ENCODE results near the gene PRKCQ.

PRKCQ gene

DNA sequence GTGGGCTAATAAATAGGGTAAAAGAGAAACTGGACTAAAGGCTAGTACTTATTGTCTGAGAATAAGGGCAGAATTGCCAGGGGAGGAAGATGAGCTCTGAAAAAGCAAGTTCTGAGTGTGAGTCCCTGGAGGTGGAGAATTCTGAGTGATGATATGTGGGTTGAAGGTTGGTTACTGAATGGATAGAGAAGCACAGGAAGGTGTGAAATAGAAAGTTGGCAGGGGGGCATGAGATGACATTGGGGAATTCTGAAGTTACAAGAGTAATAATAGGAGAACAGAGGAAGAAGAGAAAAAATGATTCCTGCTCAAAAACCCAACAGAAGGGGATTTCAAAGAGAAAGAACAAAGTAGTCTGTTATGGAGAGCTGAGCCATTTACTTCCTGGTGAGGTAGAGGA, 76.9 kb downstream of the PRKCQ start:
- no peaks in the 10 kb centered on the region; the same call in 1 of the 2 replicates for H3K27me3 ChIP-seq (ENCODE audit: insufficient read depth, low read length)
- H3K27ac ChIP-seq (ENCODE audit: low read depth, low read length, poor library complexity, severe bottlenecking), result no peak overlapping the region
- no peak overlapping the region for H3K9ac ChIP-seq (ENCODE audit: low read length)
- no peaks in the 10 kb centered on the region for H3K36me3 ChIP-seq (ENCODE audit: insufficient read depth, low read length)
- H2AFZ ChIP-seq (ENCODE audit: low read length), result no peak overlapping the region
- H3K4me1 ChIP-seq (ENCODE audit: insufficient read depth, low read length, severe bottlenecking), result no peaks in the 10 kb centered on the region
- no peaks in the 10 kb centered on the region for H3F3A ChIP-seq (ENCODE audit: insufficient read depth, low read length)
- H3K4me3 ChIP-seq (ENCODE audit: low read depth, low read length, poor library complexity, severe bottlenecking), result no peak overlapping the region
- H4K20me1 ChIP-seq (ENCODE audit: insufficient read depth, low read length), result no peaks in the 10 kb centered on the region
- TF ChIP-seq EZH2 (IDR thresholded peaks at IDR 0.05; ENCODE audit: borderline replicate concordance, low read length) (no peak), CTCF (IDR thresholded peaks at IDR 0.05; ENCODE audit: low read length) (no peak)
- H3K79me2 ChIP-seq (ENCODE audit: insufficient read depth, low read length), result no peaks in the 10 kb centered on the region
- H3K9me2 ChIP-seq (ENCODE audit: low read depth, low read length), result no peaks in the 10 kb centered on the region
- H3K4me2 ChIP-seq (ENCODE audit: low read length), result no peak overlapping the region
- no peaks in the 10 kb centered on the region for H3K9me3 ChIP-seq (ENCODE audit: low read length)

DNA sequence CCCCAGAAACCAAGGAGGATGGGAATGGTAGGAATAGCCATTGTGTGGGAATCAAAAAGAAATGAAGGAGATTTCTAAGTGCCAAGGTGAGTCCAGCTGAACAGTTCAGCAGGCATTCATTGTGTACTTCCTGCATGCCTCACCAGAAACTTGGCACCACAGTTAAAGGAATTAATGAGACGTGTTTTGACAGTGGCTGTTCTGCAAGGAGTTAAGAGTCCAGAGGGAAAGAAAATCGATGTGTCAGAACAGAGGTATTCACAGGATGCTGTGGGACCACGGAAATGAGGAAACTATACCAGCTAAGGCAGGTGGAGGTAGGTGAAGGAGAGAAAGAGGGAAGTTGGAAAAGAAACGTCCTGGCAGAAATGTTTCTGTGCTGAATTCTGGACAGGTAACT, 78.1 kb downstream of the PRKCQ start:
- Histone ChIP-seq H4K20me1 (ENCODE audit: insufficient read depth, low read length) (no peaks in the 10 kb centered on the region), H3K27me3 (ENCODE audit: insufficient read depth, low read length) (no peaks in the 10 kb centered on the region), H3K79me2 (ENCODE audit: insufficient read depth, low read length) (no peaks in the 10 kb centered on the region), H3F3A (ENCODE audit: insufficient read depth, low read length) (no peaks in the 10 kb centered on the region), H3K27ac (ENCODE audit: low read depth, low read length, poor library complexity, severe bottlenecking) (no peak overlapping the region), H3K9me3 (ENCODE audit: low read length) (no peaks in the 10 kb centered on the region), H2AFZ (ENCODE audit: low read length) (no peak overlapping the region), H3K36me3 (ENCODE audit: insufficient read depth, low read length) (no peaks in the 10 kb centered on the region), H3K9ac (ENCODE audit: low read length) (no peak overlapping the region), H3K4me3 (ENCODE audit: low read depth, low read length, poor library complexity, severe bottlenecking) (no peak overlapping the region), H3K4me2 (ENCODE audit: low read length) (no peak overlapping the region), H3K4me1 (ENCODE audit: insufficient read depth, low read length, severe bottlenecking) (no peaks in the 10 kb centered on the region), H3K9me2 (ENCODE audit: low read depth, low read length) (no peaks in the 10 kb centered on the region)
- no peak for TF ChIP-seq EZH2 (IDR thresholded peaks at IDR 0.05; ENCODE audit: borderline replicate concordance, low read length)

DNA sequence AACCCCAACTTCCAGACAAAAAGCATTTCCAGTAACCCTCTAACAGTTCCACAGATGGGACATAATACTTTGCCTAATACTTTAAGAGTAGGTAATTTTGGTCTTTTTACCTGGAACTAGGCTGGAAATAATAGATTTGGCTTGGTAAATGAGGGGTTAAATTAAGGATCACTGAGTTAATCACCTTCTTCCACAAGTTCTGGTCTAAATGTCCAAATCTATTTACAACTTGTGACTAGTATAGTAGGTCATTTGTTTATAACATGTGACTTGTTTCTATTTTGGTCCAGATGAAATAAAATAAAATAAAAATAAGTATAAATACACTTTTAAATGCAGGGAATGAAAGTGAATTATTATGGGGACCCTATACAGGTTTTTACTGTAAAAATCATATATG, 80.1 kb downstream of the PRKCQ start:
- Histone ChIP-seq H3K9ac (ENCODE audit: low read length) (no peak overlapping the region), H3K4me1 (ENCODE audit: insufficient read depth, low read length, severe bottlenecking) (no peaks in the 10 kb centered on the region), H3K4me2 (ENCODE audit: low read length) (no peak overlapping the region), H3F3A (ENCODE audit: insufficient read depth, low read length) (no peaks in the 10 kb centered on the region), H2AFZ (ENCODE audit: low read length) (no peak overlapping the region), H3K79me2 (ENCODE audit: insufficient read depth, low read length) (no peaks in the 10 kb centered on the region), H3K4me3 (ENCODE audit: low read depth, low read length, poor library complexity, severe bottlenecking) (no peak overlapping the region), H3K9me3 (ENCODE audit: low read length) (no peaks in the 10 kb centered on the region), H3K36me3 (ENCODE audit: insufficient read depth, low read length) (no peaks in the 10 kb centered on the region), H4K20me1 (ENCODE audit: insufficient read depth, low read length) (no peaks in the 10 kb centered on the region), H3K27me3 (ENCODE audit: insufficient read depth, low read length) (no peaks in the 10 kb centered on the region), H3K9me2 (ENCODE audit: low read depth, low read length) (no peaks in the 10 kb centered on the region), H3K27ac (ENCODE audit: low read depth, low read length, poor library complexity, severe bottlenecking) (no peak overlapping the region)
- TF ChIP-seq EZH2 (IDR thresholded peaks at IDR 0.05; ENCODE audit: borderline replicate concordance, low read length), result no peak
- TF ChIP-seq CTCF (IDR thresholded peaks at IDR 0.05; ENCODE audit: low read length), result no peak

DNA sequence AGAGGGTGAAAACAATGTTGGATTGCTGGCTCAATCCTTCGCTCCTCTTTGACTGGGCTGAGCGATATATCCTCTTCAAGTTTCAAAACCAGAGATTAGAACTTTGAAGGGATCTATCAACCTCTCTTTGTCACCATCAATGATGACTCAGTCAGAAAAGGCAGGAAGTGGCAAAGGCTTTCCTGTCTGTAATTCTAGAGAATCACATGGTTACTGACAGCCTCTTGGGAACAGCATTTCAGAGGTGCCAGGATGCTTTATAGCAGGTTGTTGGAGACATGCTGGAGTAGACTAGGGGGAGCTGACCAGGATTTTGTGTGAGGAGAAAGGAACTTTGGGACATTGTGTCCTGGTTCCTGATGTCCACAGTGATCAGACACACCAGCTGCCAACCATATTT, 81.3 kb downstream of the PRKCQ start:
- no peak overlapping the region for H3K27ac ChIP-seq (ENCODE audit: low read depth, low read length, poor library complexity, severe bottlenecking)
- H3K4me1 ChIP-seq (ENCODE audit: insufficient read depth, low read length, severe bottlenecking), result no peaks in the 10 kb centered on the region
- no peak overlapping the region for H3K9ac ChIP-seq (ENCODE audit: low read length)
- no peak overlapping the region for H3K4me2 ChIP-seq (ENCODE audit: low read length)
- no peaks in the 10 kb centered on the region for H3K9me2 ChIP-seq (ENCODE audit: low read depth, low read length)
- H3K79me2 ChIP-seq (ENCODE audit: insufficient read depth, low read length), result no peaks in the 10 kb centered on the region
- H3K9me3 ChIP-seq (ENCODE audit: low read length), result no peaks in the 10 kb centered on the region
- no peaks in the 10 kb centered on the region for H3K36me3 ChIP-seq (ENCODE audit: insufficient read depth, low read length)
- no peak for TF ChIP-seq CTCF (IDR thresholded peaks at IDR 0.05; ENCODE audit: low read length)
- TF ChIP-seq EZH2 (IDR thresholded peaks at IDR 0.05; ENCODE audit: borderline replicate concordance, low read length), result no peak
- H2AFZ ChIP-seq (ENCODE audit: low read length), result no peak overlapping the region
- H4K20me1 ChIP-seq (ENCODE audit: insufficient read depth, low read length), result no peaks in the 10 kb centered on the region
- no peaks in the 10 kb centered on the region for H3K27me3 ChIP-seq (ENCODE audit: insufficient read depth, low read length)
- H3F3A ChIP-seq (ENCODE audit: insufficient read depth, low read length), result no peaks in the 10 kb centered on the region
- H3K4me3 ChIP-seq (ENCODE audit: low read depth, low read length, poor library complexity, severe bottlenecking), result no peak overlapping the region
